IPS-NIHi7 (cell line): ENCODE measurements around the gene SESN1.
"Not testable (repeated sequence)": the region's sequence is repeated elsewhere in the genome, so short reads cannot be mapped to it uniquely, and the experiment has no call there.

Experiments used
- DNase-seq: peaks from one replicate; pipeline ENCODE4 v3.0.0; 2012; ENCODE audit warnings: mixed read lengths; ENCODE audit errors: extremely low spot score

The SESN1 gene

DNA sequence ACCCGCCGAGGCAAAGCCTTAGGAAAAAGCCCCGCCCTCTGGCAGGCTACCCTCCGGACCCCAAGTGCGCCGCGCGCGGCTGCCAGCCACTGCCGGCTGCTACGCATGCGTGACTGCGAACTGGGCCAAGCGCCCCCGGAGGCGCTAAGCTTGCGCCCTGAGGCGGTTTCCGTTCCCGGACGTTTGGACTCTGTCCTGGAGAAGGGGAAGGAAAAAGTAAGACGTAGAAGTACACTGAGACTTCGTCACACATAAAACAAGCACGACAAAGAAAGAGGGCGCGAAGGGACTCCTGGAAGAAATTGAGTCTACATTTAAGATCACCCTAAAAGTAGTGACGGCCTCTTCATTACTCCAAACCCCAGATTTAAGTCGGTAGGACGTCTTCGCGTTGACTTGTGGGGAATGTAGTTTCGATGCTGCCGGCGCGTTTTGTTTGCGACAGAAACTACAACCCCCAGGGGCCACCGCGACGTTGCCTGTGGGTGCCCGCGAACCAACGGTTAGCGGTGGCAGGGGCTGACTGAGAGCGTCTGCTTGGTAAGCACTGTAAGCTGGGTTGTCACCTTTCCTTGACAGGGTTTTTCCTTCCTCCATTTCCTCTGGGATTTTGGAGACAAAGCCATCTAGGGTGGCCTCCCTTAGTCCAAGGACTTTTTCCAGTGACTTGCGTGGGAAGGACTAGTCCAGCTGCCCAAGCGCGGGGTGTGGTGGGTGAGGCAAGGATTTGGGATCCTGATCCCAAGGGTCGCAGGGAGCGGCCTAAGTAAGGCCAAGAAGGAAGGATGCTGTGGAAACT, 589 bp upstream of the SESN1 start, which contains the start of gene CEP57L1:
Gene CEP57L1, plus strand, starts transcription at position 472 of the 799 bp plus-strand sequence. CDS start 49,715 bp downstream, outside the sequence.
- peak; percentile 79 for DNase-seq

DNA sequence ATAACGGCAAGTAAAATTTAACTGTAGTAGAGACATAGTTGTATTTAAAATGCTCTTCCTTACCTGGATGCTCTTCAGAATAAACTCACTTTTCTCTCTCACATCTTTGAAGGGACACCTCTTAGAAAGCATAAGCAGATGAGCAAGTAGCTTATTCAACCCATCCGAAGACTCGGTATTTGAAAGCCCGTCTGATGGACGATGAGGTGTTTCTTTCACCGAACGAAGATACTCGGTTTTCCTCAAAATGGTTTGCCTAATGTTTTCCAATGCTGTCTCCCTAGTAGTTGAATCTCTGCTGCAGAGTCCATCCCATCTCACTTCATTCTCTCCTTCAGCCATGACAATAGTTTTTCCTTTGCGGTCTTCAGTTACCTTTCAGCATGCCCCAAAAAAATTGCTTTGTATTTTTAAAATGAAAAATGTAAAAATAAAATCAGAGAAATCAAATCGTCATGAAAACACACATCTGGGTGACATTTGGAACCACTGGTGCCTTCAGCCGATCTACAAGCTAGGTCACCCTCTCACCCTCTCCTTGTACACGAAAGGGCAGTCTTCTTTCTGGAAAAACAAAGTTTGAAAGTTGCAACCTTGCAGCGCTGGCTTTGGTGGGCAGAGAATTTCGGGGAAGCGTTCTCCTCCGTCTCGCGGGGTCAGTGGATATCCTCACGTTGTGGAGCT, 772 bp downstream of the SESN1 start:
- DNase-seq = no peak

DNA sequence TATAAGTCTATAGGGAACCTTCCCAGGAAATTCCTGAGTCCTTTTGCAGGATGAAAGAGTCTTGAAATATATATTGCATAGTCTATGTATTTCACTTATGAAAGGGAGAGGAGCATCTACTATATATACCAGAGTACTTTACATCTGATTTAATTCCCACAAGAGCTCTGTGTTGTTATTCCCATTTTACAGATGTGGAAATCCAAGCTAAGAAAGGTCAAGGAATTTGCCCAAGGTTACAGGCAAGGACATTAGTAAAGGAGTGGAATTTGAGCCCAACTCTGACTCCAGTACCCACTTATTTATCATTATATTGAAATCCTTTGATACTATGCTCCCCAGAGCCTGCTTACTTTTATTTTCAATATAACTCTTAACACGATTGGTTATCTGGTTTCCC, 2.6 kb downstream of the SESN1 start:
- no peak for DNase-seq

GRCh38 chr6:109091314-109092024, 3.2 kb downstream of the SESN1 start:
- DNase-seq = no peak

GRCh38 chr6:109088995-109089394, 5.7 kb downstream of the SESN1 start:
- DNase-seq = no peak

DNA sequence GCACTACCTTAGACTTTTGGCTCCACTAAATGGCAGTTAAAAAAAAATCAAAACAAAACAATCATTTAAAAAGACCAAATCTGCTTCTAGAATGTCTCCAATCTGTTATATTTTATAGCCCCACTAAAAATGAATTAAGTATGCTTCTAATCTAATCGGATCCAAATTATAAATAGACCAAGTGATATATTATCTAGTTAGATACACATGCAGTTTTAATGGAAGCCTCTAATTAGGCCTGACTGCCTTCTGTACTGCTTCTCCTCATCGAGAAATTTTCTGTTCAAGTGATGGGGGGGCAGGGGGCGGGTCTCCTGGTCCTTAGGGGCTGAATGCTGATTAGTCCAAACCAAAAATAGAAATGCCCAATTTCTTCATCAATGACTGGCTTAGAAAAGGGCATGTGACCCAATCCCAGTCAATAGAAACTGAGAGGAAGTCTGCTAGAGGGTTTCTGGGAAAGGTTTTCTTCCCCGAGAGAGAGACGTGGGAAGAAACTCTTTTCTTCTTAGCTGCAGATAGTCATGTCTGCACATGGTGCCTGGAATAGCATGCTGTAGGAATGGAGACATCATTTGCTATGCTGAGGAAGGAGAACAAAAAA, 6.9 kb downstream of the SESN1 start:
- DNase-seq = no peak

DNA sequence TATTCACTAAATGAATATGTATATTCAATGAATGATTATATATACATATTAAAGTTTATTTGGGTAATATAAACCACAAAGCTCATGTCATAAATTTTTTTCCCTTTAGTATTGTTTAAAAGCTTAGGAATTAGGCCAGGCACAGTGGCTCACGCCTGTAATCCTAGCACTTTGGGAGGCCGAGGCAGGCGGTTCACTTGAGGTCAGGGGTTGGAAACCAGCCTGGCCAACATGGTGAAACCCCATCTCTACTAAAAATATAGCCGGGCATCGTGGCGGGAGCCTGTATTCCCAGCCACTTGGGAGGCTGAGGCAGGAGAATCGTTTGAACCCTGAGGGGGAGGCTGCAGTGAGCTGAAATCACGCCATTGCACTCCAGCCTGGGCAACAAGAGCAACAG, 10.5 kb downstream of the SESN1 start:
- not testable (repeated sequence) for DNase-seq

DNA sequence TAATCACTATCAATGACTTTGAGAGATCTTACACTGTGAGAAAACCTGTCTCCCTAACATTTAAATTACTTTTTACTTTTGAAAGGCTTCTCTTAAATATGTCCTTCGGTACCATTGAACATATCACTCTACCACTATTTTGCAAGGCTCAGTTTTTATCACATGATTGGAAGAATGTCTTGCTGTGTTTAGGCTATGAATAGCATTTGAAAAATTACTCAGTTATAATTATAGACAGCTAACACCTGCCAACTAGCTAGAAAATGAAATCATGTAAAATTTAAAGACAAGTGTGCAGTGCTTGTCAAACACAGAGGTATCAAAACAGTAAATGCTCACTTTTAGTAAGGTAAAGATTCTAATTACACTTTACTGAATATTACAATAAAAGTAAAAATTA, 11.0 kb downstream of the SESN1 start:
- DNase-seq = no peak

DNA sequence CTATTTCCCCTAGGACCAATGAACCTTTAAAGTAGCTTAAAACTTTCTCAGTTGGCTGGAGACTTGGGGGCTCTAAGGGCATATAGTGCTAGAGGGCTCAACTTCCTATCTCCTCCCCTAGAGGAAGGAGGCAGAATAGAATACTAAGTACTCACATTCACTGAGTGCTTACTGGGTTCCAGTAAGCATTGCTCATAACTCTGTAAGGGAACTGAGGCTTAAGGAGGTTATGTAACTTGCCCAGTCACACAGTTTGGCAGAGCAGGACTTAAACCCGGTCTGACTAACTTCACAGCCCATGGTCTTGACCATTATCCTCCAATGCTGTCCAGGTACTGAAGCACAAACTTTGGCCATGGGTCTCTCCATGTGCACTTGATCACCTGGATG, 12.5 kb downstream of the SESN1 start:
- DNase-seq = no peak

GRCh38 chr6:109081516-109082187, 13.0 kb downstream of the SESN1 start:
- DNase-seq = no peak

DNA sequence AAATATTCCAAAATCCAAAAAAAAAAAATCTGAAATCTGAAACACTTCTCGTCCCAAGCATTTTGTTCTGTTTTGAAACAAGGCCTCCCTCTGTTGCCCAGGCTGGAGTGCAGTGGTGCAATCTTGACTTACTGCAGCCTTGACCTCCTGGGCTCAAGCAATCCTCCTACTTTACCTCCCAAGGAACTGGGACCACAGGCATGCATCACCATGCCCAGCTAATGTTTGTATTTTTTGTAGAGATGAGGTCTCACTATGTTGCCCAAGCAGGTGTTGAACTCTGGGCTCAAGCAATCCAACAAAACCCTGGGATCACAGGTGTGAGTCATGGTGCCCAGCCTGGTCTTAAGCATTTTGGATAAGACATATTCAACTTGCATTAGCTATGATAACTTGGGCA, 13.6 kb downstream of the SESN1 start:
- DNase-seq = no peak

GRCh38 chr6:109079981-109080380, 14.7 kb downstream of the SESN1 start:
- DNase-seq = no peak

DNA sequence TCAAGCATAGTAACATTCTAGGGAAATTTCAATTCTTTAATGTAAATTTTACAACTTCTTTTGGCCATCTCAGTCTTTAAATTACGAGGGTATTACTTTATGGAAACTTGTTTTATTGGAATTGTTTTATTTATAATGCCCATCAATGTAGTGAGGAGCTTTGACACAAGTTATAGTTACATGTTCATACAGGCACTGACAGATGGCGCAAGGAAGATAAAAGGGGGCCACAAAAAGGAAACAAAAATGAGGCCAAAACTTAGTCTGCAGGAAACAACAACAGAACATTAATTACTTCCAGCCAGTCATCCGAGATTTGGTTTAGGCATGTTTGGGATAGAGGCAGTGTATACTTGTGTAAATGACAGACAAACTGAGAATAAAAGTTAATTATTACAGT, 18.3 kb downstream of the SESN1 start:
- DNase-seq = no peak

DNA sequence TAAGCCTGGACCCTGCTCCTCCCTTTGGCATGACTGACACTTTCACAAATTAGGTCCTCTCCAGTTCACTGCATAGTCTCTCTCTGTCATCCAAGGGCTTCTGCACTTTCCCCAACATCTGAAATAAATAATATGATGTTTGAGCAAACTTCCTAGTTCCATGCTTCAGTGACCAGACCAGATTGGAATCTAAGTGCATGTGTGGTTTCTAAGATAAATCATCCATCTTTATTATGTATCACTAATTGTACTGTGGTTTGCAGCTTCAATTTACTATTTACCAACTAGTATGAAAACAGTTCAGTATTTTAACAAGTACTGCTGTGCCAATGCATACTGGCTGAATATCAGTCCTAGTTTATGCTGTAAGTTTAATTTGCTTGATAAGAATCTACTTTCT, 18.7 kb downstream of the SESN1 start:
- DNase-seq = no peak

GRCh38 chr6:109074133-109074415, 20.6 kb downstream of the SESN1 start:
- DNase-seq = no peak

- DNase-seq = peak; percentile 42
Measured at GRCh38 chr6:109073344-109074132, 21.1 kb downstream of the SESN1 start.

GRCh38 chr6:109071125-109071917, 23.3 kb downstream of the SESN1 start:
- DNase-seq = no peak

- DNase-seq = no peak
Measured at GRCh38 chr6:109069746-109070145, 24.9 kb downstream of the SESN1 start.

GRCh38 chr6:109062767-109063352, 31.8 kb downstream of the SESN1 start:
- DNase-seq = no peak

DNA sequence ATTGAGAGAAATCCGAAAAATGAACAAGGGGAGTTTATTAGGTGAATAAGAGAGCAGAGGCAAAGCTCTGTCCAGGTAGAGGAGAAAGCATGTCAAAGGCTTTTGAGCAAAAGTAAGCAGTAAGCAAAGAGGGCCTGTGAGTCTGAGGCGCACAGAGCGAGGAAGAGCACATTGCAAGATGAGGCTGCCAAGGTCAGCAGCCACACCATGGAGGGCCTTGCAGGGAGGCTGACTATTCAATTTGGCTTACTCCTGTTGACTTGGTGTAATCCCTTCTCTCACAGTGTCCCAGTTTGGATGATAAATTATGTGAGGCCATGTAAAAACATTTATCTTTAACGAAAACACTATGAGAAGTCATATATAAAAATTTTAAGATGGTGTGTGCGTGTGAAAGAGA, 32.4 kb downstream of the SESN1 start:
- DNase-seq = no peak
